HG02943 (cell line): ENCODE results near the gene YDJC.
"Not testable (repeated sequence)": the region's sequence is repeated elsewhere in the genome, so short reads cannot be mapped to it uniquely, and the experiment has no call there.

Experiments
- ATAC-seq: cut with Tn5 transposase; IDR thresholded peaks from one replicate; pipeline ENCODE4 v1.9.1; 2021; ENCODE audit warnings: mild to moderate bottlenecking, low read depth, moderate library complexity; ENCODE audit not compliant: unreplicated experiment

Gene YDJC, protein sequence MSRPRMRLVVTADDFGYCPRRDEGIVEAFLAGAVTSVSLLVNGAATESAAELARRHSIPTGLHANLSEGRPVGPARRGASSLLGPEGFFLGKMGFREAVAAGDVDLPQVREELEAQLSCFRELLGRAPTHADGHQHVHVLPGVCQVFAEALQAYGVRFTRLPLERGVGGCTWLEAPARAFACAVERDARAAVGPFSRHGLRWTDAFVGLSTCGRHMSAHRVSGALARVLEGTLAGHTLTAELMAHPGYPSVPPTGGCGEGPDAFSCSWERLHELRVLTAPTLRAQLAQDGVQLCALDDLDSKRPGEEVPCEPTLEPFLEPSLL

DNA sequence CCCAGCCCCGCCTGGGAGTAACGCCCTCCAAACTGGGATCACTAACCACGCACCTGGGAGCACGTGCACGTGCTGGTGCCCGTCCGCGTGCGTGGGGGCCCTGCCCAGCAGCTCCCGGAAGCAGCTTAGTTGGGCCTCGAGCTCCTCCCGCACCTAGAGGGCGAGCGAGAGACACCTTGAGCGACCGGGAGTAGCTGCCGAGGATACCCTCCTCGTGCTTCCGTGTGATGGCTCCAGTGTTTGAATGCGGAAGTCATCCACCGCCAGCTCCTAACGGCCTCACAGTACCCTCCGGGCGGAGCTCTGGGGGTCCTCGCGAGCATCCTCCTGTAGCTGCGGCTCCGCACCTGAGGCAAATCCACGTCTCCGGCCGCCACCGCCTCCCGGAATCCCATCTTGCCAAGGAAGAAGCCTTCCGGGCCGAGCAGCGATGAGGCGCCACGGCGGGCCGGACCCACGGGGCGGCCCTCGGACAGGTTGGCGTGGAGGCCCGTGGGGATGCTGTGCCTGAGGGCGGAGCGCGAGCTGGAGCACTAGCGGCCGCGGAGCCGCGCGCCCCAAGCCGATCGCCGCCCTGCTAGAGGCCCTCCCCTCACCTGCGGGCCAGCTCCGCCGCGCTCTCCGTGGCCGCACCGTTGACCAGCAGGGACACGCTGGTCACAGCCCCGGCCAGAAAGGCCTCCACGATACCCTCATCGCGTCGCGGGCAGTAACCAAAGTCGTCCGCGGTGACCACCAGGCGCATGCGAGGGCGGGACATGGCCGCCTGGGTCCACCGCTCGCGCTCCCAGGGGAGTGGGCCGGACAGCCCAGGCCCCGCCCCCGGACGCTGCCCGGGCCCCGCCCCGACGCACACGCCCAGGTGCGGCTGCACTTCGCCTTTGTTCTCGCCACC is at the start of gene YDJC:
TSS of gene YDJC (minus strand) at position 768 of the 895 bp plus-strand sequence. CDS start at position 760, 8 bp downstream.
- peak; percentile 59 for ATAC-seq

DNA sequence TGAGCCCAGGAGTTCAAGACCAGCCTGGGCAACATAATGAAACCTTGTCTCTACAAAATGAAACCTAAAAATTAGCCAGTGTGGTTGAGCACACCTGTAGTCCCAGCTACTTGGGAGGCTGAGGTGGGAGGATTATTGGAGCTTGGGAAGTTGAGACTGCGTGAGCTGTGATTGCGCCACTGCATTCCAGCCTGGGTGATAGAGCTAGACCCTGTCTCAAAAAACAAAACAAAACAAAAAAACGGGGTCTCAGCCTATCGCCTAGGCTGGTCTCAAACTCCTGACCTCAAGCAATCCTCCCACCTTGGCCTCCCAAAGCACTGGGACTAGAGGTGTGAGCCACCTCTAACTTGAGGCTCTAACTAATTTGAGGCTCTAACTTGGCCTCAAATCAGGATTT is 49.6 kb upstream of the YDJC start:
- no peak for ATAC-seq

DNA sequence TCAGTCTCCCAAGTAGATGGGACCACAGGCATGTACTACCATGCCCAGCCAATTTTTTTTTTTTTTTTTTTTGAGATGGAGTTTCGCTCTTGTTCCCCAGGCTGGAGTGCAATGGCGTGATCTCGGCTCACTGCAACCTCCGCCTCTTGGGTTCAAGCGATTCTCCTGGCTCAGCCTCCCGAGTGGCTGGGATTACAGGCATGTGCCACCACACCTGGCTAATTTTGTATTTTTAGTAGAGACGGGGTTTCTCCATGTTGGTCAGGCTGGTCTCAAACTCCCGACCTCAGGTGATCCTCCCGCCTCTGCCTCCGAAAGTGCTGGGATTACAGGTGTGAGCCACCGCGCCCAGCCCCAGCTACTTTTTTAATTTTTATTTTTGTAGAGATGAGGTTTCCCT is 49.0 kb upstream of the YDJC start:
- not testable (repeated sequence) for ATAC-seq

DNA sequence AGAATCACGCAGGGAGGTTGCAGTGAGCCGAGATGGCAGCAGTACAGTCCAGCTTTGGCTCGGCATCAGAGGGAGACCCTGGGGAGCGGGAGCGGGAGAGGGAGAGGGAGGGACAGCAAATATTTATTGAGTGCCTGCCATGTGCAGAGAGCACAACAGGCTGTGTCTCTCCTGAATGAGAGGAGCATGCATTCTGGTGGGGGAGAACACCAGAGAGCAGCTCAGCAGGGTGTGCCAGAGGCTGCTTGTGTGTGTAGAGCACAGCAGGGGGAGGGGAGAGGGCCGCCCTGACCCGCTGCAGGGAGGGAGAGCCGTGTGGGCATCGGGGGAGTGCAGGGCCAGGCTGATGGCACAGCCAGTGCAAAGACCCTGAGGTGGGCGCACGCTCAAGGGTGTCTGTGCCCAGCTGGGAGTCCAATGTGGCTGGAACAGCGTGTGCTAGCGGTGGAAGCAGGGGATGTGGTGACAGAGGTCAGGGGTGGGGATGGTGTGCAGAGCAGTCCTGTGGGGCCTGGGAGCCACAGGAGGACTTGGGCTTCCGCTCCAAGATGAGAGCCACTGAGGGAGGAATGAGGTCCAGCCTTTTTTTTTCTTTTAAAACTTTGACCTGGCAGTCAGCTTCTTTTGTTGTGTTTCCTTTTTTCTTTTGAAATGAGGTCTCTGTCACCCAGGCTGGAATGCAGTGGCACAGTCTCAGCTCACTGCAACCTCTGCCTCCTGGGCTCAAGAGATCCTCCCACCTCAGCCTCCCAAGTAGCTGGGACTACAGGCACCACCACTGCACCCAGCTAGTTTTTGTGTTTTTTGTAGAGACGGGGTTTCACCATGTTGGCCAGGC is 48.0 kb upstream of the YDJC start:
- ATAC-seq: no peak

DNA sequence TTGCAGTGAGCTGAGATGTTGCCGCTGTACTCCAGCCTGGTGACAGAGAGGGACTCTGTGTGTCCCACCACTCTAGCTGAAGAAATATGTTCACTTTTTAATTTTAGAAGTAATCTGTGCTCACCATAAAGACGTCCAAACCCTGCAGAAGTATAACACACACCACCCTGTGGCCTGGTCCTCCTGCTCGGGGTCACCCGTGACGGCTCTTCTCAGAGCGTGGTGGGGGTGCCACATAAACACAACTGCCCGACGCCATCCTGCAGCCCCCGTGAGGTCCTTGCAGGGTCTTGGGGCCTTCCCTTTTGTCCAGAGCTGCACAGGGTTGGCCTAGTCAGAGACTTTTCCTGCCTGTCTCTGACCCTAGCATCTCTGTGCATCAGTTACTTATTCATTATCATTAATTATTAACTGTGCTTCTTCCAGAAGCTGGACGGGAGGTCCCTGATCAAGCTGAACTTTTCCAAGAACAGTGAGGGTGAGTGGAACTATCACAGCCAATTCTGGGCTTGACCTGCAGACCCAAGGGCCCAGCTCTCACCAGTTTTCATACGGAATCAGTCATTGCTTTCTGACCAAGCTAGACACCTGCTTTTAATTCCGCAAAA is 44.9 kb upstream of the YDJC start:
- ATAC-seq: no peak

DNA sequence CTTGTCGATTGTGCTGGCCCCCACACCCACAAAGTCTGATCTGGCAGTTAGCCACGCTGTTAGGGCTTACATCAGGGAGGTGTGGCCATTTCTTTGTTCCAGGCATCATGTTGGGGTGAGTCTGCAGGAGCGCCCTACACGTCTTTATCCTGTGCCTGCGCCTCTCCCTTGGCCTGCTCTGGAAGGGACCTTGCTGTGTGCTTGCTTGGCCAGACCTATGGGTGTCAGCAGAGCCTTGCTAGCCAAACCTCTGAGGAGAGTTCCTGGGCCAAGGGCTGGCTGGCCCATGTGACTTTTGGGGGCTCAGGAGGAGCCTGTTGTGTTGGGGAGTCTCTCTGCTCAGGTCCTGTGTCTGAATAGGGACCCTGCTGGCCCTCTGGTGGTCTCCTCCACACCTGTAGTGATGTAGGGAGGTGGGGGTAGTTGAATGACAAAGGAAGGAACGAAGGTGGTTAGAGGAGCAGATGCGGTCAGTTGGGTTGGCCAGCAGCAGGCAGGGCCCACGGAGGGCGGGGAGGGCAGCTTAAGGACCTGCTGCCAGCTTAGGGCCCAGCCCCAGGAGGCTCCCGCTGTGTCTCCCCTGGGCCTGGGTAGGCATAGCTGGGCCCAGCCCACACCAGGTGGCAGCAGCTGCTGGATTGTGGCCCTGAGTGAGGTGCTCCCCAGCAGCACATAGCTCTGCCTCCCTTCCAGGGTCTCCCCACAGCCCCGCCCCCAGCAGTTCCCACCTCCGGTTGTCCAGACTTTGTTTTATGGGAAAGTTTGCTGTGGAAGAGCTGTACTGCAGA is 43.9 kb upstream of the YDJC start:
- no peak for ATAC-seq

DNA sequence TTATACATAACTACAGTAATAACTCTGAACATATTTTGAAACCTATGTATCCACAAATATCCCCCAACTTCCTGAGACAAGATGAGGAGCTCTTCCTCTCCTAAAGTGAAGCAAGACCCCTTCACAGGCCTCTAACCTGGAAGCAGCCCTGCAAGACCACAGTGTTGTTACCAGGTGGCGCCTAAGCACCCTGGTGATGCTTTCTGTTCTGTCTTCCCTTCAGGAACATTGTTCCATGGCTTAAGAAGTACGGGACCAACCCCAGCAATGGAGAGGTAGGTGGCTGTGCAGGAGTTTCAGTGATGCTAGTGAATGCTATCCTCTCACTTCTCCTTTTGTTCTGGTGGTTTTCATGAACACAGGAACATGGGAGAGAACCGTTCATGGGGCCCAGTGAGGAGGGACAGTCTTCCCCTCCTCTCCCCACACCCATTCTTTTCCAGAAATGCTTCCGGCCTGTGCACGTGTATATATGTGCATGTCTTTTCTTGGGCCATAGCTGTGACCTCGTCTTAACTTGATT is 42.3 kb upstream of the YDJC start:
- ATAC-seq: no peak

DNA sequence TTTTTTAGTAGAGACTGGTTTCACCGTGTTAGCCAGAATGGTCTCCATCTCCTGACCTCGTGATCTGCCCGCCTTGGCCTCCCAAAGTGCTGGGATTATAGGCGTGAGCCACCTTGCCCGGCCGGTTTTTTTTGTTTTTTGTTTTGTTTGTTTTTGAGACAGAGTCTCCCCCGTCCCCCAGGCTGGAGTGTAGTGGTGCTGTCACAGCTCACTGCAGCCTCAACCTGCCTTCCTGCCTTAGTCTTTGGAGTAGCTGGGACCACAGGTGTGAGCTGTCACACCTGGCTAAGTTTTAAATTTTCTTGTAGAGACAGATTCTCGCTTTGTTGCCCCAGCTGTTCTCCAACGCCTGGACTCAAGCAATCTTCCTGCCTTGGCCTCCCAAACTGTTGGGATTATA is 39.2 kb upstream of the YDJC start:
- no peak for ATAC-seq

DNA sequence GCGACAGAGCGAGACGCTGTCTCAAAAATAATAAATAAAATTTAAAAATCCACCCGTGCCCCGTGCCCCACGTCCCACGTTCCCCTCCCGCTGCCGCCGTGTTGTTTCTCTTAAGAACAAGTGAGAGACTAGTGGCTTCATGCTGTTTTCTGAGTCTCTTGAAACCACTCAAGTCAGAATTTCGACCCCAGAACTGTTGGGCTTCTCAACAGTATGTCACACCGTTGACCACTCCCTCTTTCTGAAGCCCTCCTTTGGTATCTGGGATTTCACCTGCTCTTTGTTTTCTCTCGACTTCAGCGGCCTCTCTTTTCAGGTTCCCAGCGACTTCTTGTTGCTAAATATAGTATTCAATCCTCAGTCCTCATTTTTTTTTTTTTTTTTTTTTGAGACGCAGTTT is 37.0 kb upstream of the YDJC start:
- ATAC-seq: no peak

DNA sequence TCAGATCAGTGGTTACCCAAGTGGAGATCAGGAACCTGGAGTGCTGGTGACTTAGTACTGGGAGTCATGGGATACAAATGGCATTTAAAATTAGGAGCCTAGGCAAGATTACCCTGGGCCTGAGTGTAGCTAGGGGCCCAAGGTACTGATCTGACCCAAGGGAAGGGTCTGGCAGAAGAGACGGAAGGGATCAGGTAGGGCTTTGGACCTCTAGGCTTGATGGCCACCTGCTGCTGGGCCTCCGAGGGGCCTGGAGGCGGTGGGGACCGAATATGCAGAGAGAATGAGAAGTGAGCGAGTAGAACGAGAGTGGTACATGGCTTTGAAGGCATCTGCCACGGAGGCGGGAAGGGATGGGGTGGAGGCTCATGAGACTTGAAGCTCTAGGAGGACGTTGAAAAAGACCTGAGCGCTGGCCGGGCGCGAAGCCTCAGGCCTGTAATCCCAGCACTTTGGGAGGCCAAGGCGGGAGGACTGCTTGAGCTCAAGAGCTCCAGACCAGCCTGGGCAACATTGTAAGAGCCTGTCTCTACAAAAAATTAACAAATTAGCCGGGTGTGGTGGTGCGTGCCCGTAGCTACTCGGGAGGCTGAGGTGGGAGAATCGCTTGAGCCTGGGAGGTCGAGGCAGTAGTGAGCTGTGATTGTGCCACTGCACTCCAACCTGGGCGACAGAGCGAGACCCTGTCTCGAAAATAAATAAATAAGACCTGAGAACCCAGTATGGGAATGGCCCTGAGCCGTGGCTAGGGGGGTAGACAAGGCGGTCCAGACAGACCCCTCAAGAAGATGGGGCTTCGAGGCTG is 35.4 kb upstream of the YDJC start:
- no peak for ATAC-seq

DNA sequence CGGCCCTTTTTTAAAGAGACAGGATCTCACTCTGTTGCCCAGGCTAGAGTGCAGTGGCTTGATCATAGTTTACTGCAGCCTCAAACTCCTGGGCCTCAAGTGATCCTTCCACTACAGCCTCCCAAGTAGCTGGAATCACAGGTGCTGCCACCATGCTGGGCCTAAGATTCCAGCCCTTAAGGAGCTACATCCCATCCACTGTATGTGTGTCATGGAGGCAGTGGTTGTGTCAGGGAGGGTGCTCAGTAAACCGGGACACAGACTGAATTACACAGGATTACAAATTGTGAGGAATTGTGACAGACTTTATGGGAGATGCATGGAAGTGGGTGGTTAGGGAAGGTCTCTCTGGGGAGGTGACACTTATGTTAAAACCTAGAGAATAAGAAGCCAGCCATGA is 33.9 kb upstream of the YDJC start:
- no peak for ATAC-seq

DNA sequence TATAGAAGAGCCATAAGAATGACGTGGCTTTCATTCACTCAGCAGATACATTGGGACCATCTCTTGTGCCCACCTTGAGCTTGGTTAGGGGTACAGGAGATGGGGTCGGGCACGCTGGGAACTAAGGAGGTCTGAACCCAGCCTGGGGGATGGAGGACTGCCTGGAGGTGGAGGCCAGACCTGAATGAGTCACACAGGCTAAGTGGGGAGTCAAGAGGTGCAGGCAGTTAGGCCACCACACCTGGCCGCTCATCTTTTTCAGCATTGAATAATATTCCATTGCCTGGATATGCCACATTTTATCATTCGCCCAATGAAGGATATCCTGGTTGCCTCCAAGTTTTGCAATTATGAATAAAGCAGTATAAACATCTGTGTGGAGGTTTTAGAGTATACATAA is 32.2 kb upstream of the YDJC start:
- ATAC-seq: no peak

DNA sequence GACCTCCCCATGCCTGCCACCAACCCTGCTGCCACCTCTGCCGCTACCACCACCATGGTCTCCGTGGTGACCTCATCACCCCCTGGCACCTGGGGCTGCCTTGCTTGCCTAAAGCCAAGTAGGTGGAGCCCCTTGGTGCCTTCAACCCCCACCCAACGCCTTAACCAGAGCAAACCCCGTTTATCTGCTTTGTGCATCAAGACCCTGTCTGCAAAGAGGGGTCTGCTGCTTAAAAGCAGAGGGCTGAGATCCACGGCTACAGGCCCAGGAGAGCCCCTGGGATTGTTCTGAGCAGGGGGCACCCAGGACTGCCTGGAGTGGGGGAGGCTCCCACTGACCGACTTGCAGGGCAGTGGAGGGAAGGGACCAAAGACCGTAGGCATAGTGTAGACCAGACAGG is 31.1 kb upstream of the YDJC start:
- ATAC-seq: no peak

DNA sequence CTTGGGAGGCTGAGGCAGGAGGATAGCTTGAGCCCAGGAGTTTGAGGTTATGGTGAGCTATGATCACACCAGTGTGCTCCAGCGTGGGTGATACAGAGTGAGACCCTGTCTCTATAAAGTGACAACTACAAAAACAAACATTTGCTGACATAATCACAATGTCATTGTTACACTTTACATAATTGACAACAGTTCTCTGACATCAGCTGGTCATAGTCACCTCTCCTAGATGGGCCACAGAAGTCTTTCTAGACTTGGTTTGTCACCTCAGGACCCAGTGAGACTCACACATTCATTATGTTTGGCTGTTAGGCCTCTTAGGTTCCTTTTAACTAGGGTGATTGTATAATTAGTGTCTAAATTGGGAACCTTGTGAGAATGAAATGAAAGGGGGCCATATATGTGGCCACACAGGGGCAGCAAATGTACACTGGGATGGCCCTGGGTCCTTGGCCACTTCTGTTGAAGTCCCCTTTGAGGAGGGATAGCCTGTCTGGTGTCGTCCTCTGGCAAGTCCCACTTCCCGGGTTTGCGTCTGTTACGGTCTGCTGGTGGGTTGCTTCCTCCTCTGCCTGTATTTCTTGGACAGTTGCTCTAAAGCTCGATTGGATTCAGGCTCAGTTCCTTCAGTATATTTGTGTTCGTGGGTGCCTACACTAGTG is 30.2 kb upstream of the YDJC start:
- ATAC-seq: no peak

DNA sequence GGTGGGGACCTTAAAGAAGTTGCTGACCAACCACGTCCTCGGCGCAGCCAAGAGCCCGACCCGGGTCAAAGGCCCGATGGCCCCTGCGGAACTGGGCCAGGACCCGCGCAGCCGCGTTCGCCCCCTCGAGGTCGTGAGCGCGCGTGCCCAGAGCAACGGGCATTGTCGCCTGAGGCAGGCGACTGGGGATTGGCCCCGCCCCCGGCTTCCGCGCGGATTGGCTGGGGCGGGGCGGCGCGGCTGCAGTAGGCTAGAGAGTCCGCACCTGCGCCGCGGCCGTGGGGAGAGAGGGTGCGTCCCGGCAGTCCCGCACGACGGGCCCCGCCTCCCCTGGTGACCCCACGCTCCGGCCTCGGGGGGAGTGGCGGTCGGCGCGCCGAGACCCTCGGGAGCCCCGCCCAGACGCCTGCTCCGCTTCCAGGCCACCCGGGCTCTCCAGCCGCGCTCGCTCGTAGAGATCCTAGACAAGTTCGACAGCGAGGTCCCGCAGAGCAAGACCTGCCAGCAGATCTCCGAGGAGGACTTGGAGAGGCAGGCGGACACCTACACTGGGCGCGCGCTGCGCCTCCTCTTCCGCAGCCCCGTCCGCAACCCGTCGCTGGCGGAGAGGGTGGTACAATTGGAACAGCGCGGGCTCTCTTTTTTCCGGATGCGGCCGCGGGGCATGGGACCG is 27.7 kb upstream of the YDJC start:
- ATAC-seq: peak; percentile 46

DNA sequence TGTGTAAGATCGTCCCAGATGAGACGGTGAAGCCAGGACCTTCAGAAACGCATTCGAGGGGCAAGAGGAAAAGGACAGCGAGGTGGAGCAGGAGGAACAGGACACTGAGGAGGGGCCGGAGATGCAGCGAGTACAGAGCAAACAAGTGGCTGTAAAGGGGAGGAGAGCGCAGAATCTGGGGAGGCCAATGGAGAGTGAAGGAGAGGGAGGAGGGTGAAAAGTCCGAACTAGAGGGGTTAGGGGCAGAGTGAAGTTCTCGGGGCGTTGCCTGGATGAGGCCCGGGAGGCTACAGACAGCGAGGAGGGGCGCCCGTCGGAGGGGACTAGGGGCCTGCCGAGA is 27.2 kb upstream of the YDJC start:
- no peak for ATAC-seq
